GM12878 (cell line): ENCODE measurements around the gene COX17. TPM values are rescaled to one million over a fixed set of nuclear protein-coding genes. Genes with fewer than 3 reads are reported as not detected.

Experiments
- ATAC-seq: fragments of 200-7000 bp; cut with Tn5 transposase; 3 replicates; pipeline ENCODE4 v1.9.1; 2020; ENCODE audit warnings: mild to moderate bottlenecking, moderate library complexity
- BruUV-seq: library from RNA; stranded (reverse); fragments of 400-500 nt; replicated peaks from 2 replicates; lab custom pipeline; 2021; lab: Mats Ljungman, UMichigan
- CTCF ChIA-PET: fragments of 300-600 bp; sonication (Branson Sonifier 250); formaldehyde crosslinking; extraction: SDS; loops from one replicate; lab custom pipeline; 2021; ENCODE audit warnings: inconsistent platforms; lab: Yijun Ruan, JAX
- POLR2A ChIA-PET: fragments of 350-600 bp; formaldehyde crosslinking; extraction: SDS; loops from one replicate; lab custom pipeline; 2021; ENCODE audit warnings: inconsistent platforms; lab: Charles Lee
- RAD21 ChIA-PET: fragments of 300-600 bp; sonication (Branson Sonifier 250); formaldehyde crosslinking; loops from one replicate; lab custom pipeline; 2023; ENCODE audit warnings: antibody characterized with exemption; ENCODE audit not compliant: unreplicated experiment; lab: Charles Lee
- SMC1A ChIA-PET: fragments of 300-600 bp; sonication (Branson Sonifier 250); formaldehyde crosslinking; loops from one replicate; lab custom pipeline; 2023; ENCODE audit not compliant: unreplicated experiment, uncharacterized antibody; lab: Charles Lee
- DNase-seq: peaks from one replicate; pipeline ENCODE4 v3.0.0-alpha.2; 2011; ENCODE audit warnings: low read depth, low spot score
- FAIRE-seq: peaks from 3 replicates; lab custom pipeline; 2011; peaks lifted over from hg19 to GRCh38; lab: Jason Lieb, UNC
- H2AFZ ChIP-seq: 2 replicates; pipeline ENCODE4 v1.6.0; 2011; ENCODE audit warnings: low read depth, low read length, control low read depth; ENCODE audit not compliant: control insufficient read depth
- H3K27ac ChIP-seq: 2 replicates; pipeline ENCODE4 v1.5.1; 2011; ENCODE audit warnings: control low read depth; ENCODE audit not compliant: control insufficient read depth, insufficient read depth
- H3K27me3 ChIP-seq, 2 experiments: replicated peaks in 1 of 2; 2 replicates each; pipeline versions ENCODE4 v1.6.0 to v1.6.1; 2011; ENCODE audit warnings: low read length in 1 of 2; ENCODE audit not compliant: control insufficient read depth in 2 of 2, insufficient read depth in 2 of 2
- H3K36me3 ChIP-seq, 2 experiments: 2 replicates each; pipeline ENCODE4 v1.5.1; 2011; ENCODE audit warnings: low read length in 1 of 2; ENCODE audit not compliant: control insufficient read depth in 2 of 2, insufficient read depth in 2 of 2
- H3K4me1 ChIP-seq: 2 replicates; pipeline ENCODE4 v1.6.1; 2011; ENCODE audit warnings: mild to moderate bottlenecking, low read length, moderate library complexity, mixed read lengths; ENCODE audit not compliant: control insufficient read depth, insufficient read depth
- H3K4me2 ChIP-seq: 2 replicates; pipeline ENCODE4 v1.6.0; 2011; ENCODE audit warnings: control low read depth; ENCODE audit not compliant: control insufficient read depth, insufficient read depth
- H3K4me3 ChIP-seq: fragments of 200-600 bp; sonication (generic); 2 replicates; pipeline ENCODE4 v1.5.1; 2016
- H3K79me2 ChIP-seq: 2 replicates; pipeline ENCODE4 v1.6.0; 2011; ENCODE audit warnings: low read length; ENCODE audit not compliant: control insufficient read depth, insufficient read depth
- H3K9ac ChIP-seq: 2 replicates; pipeline ENCODE4 v1.8.0; 2011; ENCODE audit warnings: low read length, control low read depth, mixed read lengths; ENCODE audit not compliant: control insufficient read depth, insufficient read depth
- H3K9me3 ChIP-seq: replicated peaks from 3 replicates; pipeline ENCODE4 v1.5.1; 2011; ENCODE audit warnings: mild to moderate bottlenecking, low read length; ENCODE audit not compliant: control insufficient read depth, insufficient read depth
- H4K20me1 ChIP-seq: 2 replicates; pipeline ENCODE4 v1.6.0; 2011; ENCODE audit not compliant: control insufficient read depth, insufficient read depth
- BRCA1 ChIP-seq: IDR thresholded peaks from 2 replicates; pipeline ENCODE4 v1.6.1; 2011; ENCODE audit warnings: low read depth, low read length, improper control_type of control experiment
- DPF2 ChIP-seq: fragments of 450-650 bp; IDR thresholded peaks from 2 replicates; pipeline ENCODE4 v1.6.1; 2017; ENCODE audit warnings: mild to moderate bottlenecking
- FOS ChIP-seq: IDR thresholded peaks from 3 replicates; pipeline ENCODE4 v1.6.1; 2011; ENCODE audit warnings: borderline replicate concordance; ENCODE audit not compliant: insufficient read length; ENCODE audit errors: extremely low read depth
- GATAD2B ChIP-seq: fragments of 450-650 bp; conservative IDR thresholded peaks from 2 replicates; pipeline ENCODE4 v1.6.1; 2017; ENCODE audit warnings: low read depth, mild to moderate bottlenecking, moderate library complexity
- MTA3 ChIP-seq: IDR thresholded peaks from 2 replicates; pipeline ENCODE4 v1.6.1; 2012; ENCODE audit warnings: low read length, inconsistent platforms, borderline replicate concordance
- NR2C1 ChIP-seq: fragments of 450-650 bp; IDR thresholded peaks from 2 replicates; pipeline ENCODE4 v1.6.1; 2017; ENCODE audit warnings: antibody characterized with exemption, mild to moderate bottlenecking, moderate library complexity
- NR2F1 ChIP-seq: fragments of 450-650 bp; conservative IDR thresholded peaks from 2 replicates; pipeline ENCODE4 v1.6.1; 2017; ENCODE audit warnings: mild to moderate bottlenecking
- RAD21 ChIP-seq: IDR thresholded peaks from 2 replicates; pipeline ENCODE4 v1.6.1; 2011; ENCODE audit warnings: mild to moderate bottlenecking, low read depth, low read length, moderate library complexity; ENCODE audit not compliant: insufficient read depth
- RB1 ChIP-seq: fragments of 450-650 bp; formaldehyde crosslinking; IDR thresholded peaks from 2 replicates; pipeline ENCODE4 v1.6.1; 2017; ENCODE audit warnings: mild to moderate bottlenecking, borderline replicate concordance
- SMAD5 ChIP-seq: IDR thresholded peaks from 2 replicates; pipeline ENCODE4 v1.6.1; 2016; ENCODE audit warnings: antibody characterized with exemption, low read depth
- STAT1 ChIP-seq: fragments of 450-650 bp; conservative IDR thresholded peaks from 2 replicates; pipeline ENCODE4 v1.6.1; 2014; ENCODE audit warnings: antibody characterized with exemption, mild to moderate bottlenecking
- SUPT20H ChIP-seq: IDR thresholded peaks from 2 replicates; pipeline ENCODE4 v1.6.1; 2011; ENCODE audit warnings: low read depth, mild to moderate bottlenecking, low read length, moderate library complexity, borderline replicate concordance; ENCODE audit not compliant: control insufficient read depth
- ZNF24 ChIP-seq: fragments of 450-650 bp; IDR thresholded peaks from 2 replicates; pipeline ENCODE4 v1.6.1; 2017; ENCODE audit warnings: antibody characterized with exemption, mild to moderate bottlenecking
- WGBS: methylation state at CpG from one replicate; pipeline ENCODE4 v1.1.6; 2016; ENCODE audit warnings: low lambda C conversion rate; ENCODE audit not compliant: insufficient replicate concordance, insufficient coverage; ENCODE audit errors: missing lambda C conversion rate; 5-methylcytosine and 5-hydroxymethylcytosine counted together
- in situ Hi-C: fragments of 300-500 bp; cut with MboI; formaldehyde crosslinking; loops from 9 replicates; pipeline ENCODE4 v1.14.3; 2018; ENCODE audit warnings: mixed read lengths
- intact Hi-C: fragments of 100-400 bp; cut with micrococcal nuclease; formaldehyde crosslinking; loops from one replicate; pipeline ENCODE4 v1.14.2; 2022; ENCODE audit not compliant: unreplicated experiment
- polyA plus RNA-seq, 11 experiments: library from polyadenylated mRNA; depleted of rRNA in 4 of 11; unstranded in 6 of 11; stranded (reverse) in 5 of 11; fragments of >200 nt; fragmentation: Nextera tagmentation in 4 of 11; fragmentation: Illumina TruSeq in 1 of 11; extraction: Ambion mirVana in 4 of 11; extraction: Trizol in 1 of 11; gene quantifications; 1 replicate in 1 of 11; 2 replicates in 10 of 11; pipeline versions ENCODE4 v1.2.1 to v1.2.3, GENCODE V29; 2011 to 2016; ENCODE audit warnings: inconsistent platforms in 2 of 11, missing spikeins in 2 of 11, low read depth in 1 of 11
- total RNA-seq, 4 experiments: library from RNA; depleted of rRNA in 3 of 4; stranded (reverse); fragments of >200 nt in 3 of 4; fragmentation: Illumina TruSeq in 1 of 4; extraction: Trizol in 1 of 4; gene quantifications; 2 replicates each; pipeline versions ENCODE4 v1.2.1 to v1.2.3, GENCODE V29; 2013 to 2021
- TF ChIP-seq, protein P1 (sequence below): fragments of 450-650 bp; IDR thresholded peaks from 2 replicates; pipeline ENCODE4 v1.6.1; 2017; ENCODE audit warnings: mild to moderate bottlenecking, moderate library complexity

Gene COX17
- total and polyA plus RNA-seq, 10 of the 15 experiments (the other 5 are each of a cell fraction or from before 2014, with no cell fraction given) = 111 to 717 (median 243) TPM

DNA sequence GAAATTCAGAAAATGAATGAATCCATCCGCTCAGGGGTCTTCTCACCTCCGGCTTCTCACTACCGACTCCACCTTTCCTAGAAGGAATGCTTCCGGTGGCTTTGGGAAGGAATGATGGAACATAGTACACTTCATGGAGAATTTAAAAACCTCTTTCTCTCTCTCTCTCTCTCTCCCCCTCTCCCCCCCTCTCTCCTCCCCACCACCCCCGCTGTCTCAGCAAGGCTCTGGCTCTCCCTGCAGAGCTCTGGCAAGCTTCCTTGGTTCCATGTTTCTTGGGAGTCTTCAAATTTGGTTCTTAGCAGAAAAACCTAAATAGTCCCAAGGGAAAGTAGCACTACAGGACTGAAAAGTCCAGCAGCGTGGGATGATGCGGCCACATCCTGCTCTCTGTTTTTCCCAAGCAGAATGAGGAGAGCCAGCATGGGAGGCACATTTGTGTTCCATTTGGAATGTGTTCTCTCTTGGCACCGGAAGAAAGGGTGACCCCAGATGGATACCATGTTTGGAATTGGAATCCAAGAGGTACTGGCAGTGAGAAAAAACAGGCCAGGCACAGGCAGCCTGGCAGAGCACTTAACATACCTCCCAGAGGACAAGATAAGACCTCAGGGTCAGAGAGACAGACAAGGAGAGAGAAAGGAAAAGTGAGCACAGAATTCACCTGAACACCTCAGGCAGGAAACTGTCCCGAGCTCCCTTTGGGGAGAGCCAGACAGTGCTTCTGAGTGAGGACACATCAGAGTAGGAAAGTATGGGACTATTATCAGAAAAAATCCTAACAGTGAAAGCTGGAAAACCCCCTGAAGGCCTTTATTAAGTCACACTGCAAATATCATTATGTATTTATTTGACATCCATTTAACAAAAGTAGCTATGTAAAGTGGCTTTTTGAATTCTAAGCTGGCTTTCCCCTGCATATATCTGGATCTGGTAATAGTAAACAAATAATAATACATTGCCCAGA is 16.4 kb downstream of the COX17 start, which contains the start of gene POPDC2:
Gene POPDC2 (minus strand): TSS at position 116 of the 967 bp plus-strand sequence. CDS start 166 bp downstream, outside the sequence.
- H2AFZ ChIP-seq = no peak within 1 kb of the TSS
- DNase-seq = no peak
- no peak within 1 kb of the TSS for H3K9ac ChIP-seq
- RAD21 ChIA-PET = interaction anchor here (0.6 to 5.4 kb wide), 5 partner anchors 14 to 60 kb away, joined by 3 to 44 read pairs (median 4); partner anchors contain the start of gene COX17
- CTCF ChIA-PET = interaction anchor here (1.4 to 9.5 kb wide), 3 partner anchors 13 to 61 kb away, joined by 7 to 71 read pairs (median 8); partner anchors contain the start of gene PLA1A
- H3K36me3 ChIP-seq = no peaks in the 10 kb centered on the region; a peak in 1 of 4 replicates
- no peak for ATAC-seq
- no peak for TF ChIP-seq SUPT20H
- TF ChIP-seq, protein P1, sequence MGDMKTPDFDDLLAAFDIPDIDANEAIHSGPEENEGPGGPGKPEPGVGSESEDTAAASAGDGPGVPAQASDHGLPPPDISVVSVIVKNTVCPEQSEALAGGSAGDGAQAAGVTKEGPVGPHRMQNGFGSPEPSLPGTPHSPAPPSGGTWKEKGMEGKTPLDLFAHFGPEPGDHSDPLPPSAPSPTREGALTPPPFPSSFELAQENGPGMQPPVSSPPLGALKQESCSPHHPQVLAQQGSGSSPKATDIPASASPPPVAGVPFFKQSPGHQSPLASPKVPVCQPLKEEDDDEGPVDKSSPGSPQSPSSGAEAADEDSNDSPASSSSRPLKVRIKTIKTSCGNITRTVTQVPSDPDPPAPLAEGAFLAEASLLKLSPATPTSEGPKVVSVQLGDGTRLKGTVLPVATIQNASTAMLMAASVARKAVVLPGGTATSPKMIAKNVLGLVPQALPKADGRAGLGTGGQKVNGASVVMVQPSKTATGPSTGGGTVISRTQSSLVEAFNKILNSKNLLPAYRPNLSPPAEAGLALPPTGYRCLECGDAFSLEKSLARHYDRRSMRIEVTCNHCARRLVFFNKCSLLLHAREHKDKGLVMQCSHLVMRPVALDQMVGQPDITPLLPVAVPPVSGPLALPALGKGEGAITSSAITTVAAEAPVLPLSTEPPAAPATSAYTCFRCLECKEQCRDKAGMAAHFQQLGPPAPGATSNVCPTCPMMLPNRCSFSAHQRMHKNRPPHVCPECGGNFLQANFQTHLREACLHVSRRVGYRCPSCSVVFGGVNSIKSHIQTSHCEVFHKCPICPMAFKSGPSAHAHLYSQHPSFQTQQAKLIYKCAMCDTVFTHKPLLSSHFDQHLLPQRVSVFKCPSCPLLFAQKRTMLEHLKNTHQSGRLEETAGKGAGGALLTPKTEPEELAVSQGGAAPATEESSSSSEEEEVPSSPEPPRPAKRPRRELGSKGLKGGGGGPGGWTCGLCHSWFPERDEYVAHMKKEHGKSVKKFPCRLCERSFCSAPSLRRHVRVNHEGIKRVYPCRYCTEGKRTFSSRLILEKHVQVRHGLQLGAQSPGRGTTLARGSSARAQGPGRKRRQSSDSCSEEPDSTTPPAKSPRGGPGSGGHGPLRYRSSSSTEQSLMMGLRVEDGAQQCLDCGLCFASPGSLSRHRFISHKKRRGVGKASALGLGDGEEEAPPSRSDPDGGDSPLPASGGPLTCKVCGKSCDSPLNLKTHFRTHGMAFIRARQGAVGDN = no peak
- TF ChIP-seq SMAD5 = no peak
- TF ChIP-seq RAD21 = no peak
- no peak for TF ChIP-seq BRCA1
- no peak for TF ChIP-seq NR2C1
- no peak for TF ChIP-seq ZNF24
- no peak for TF ChIP-seq RB1
- TF ChIP-seq FOS = no peak
- TF ChIP-seq GATAD2B = no peak
- no peak for TF ChIP-seq MTA3
- no peak for TF ChIP-seq DPF2
- TF ChIP-seq STAT1 = no peak
- no peak for TF ChIP-seq NR2F1
- TF ChIP-seq, all 136 proteins: peak for 0
- WGBS = 92% methylated on average over 8 of the region's 9 CpGs
- ChIA-PET SMC1A (interaction anchor here (0.9 to 1.6 kb wide), 8 partner anchors 10 to 72 kb away, joined by 3 to 9 read pairs (median 4); no protein-coding TSS in a partner anchor), POLR2A (interaction anchor here (0.7 to 4.3 kb wide), 4 partner anchors 11 to 162 kb away, joined by 3 to 25 read pairs (median 4); partner anchors contain the start of genes COX17 and TIMMDC1)
- no peak within 1 kb of the TSS for H3K4me3 ChIP-seq
- H3K9me3 ChIP-seq = no peaks in the 10 kb centered on the region
- no peak for FAIRE-seq
- no peaks in the 10 kb centered on the region for H3K79me2 ChIP-seq
- no peaks in the 10 kb centered on the region for H3K27me3 ChIP-seq
- BruUV-seq = no TSS peak
- H3K4me2 ChIP-seq = no peak within 1 kb of the TSS
- 0 out of 2 replicates have a peak within 1 kb of the TSS, but pooled peaks have one; percentile 15 for H3K27ac ChIP-seq
- peaks cover 34% of the 10 kb centered on the region for H3K4me1 ChIP-seq
- H4K20me1 ChIP-seq = no peaks in the 10 kb centered on the region
- in situ Hi-C loops (no loop called here), intact Hi-C loops (no loop called here)
